ENCODE measurements around the gene ALDH1L1.

ALDH1L1 gene

GRCh38 chr3:126191246-126191645 is 10.9 kb upstream of the ALDH1L1 start:
- DNase-seq, result no peak

GRCh38 chr3:126187920-126188319 is 7.5 kb upstream of the ALDH1L1 start:
- DNase-seq, result no peak

- DNase-seq, result no peak
These were observed 6.4 kb upstream of the ALDH1L1 start for GRCh38 chr3:126186749-126187148.

- DNase-seq, result no peak
These were observed 5.9 kb upstream of the ALDH1L1 start for GRCh38 chr3:126186271-126186670.

GRCh38 chr3:126184465-126185000 is 4.1 kb upstream of the ALDH1L1 start:
- no peak for DNase-seq

- DNase-seq, result no peak
These were observed 976 bp upstream of the ALDH1L1 start for GRCh38 chr3:126181398-126181725.

GRCh38 chr3:126179825-126180476 is 435 bp downstream of the ALDH1L1 start:
- no peak for DNase-seq

- no peak for DNase-seq
These were observed 10.2 kb downstream of the ALDH1L1 start for GRCh38 chr3:126170073-126170777.

GRCh38 chr3:126167566-126167965 is 12.8 kb downstream of the ALDH1L1 start:
- DNase-seq, result no peak

- no peak for DNase-seq
These were observed 14.4 kb downstream of the ALDH1L1 start for GRCh38 chr3:126166009-126166408.

GRCh38 chr3:126161309-126161708 is 19.1 kb downstream of the ALDH1L1 start:
- no peak for DNase-seq

- DNase-seq, result no peak
These were observed 19.9 kb downstream of the ALDH1L1 start for GRCh38 chr3:126160243-126161210.

- DNase-seq, result no peak
These were observed 20.9 kb downstream of the ALDH1L1 start for GRCh38 chr3:126159476-126159875.

GRCh38 chr3:126158912-126159454 is 21.4 kb downstream of the ALDH1L1 start:
- no peak for DNase-seq

- DNase-seq, result no peak
These were observed 22.1 kb downstream of the ALDH1L1 start for GRCh38 chr3:126158016-126158911.

GRCh38 chr3:126157083-126157768 is 23.2 kb downstream of the ALDH1L1 start:
- no peak for DNase-seq

GRCh38 chr3:126156468-126156867 is 23.9 kb downstream of the ALDH1L1 start:
- peak; percentile 61 for DNase-seq

- no peak for DNase-seq
These were observed 24.6 kb downstream of the ALDH1L1 start for GRCh38 chr3:126155819-126156218.

- DNase-seq, result no peak
These were observed 25.1 kb downstream of the ALDH1L1 start for GRCh38 chr3:126155280-126155640.

GRCh38 chr3:126154391-126155279 is 25.8 kb downstream of the ALDH1L1 start:
- no peak for DNase-seq

Data from activated CD4-positive, CD25-positive, alpha-beta regulatory T cell treated with anti-CD3 and anti-CD28 coated beads, Interleukin-2, amount 50 U/mL, for 72 hours (primary cell).